Kidney (tissue), 14 donors: ENCODE measurements around the gene EZR. TPM values are rescaled to one million over a fixed set of nuclear protein-coding genes. Genes with fewer than 3 reads are reported as not detected.
A peak's percentile ranks its signal among the peaks of the same experiment; 100 is the strongest.

Experiments
- DNase-seq, 5 donors: peaks; one replicate each; pipeline ENCODE4 v3.0.0-alpha.2; 2013 to 2020
- FAIRE-seq: peaks from 2 replicates; lab custom pipeline; 2012; peaks lifted over from hg19 to GRCh38; lab: Jason Lieb, UNC
- H3K27ac ChIP-seq, 2 donors: one replicate each; pipeline ENCODE4 v1.7.0; 2013; ENCODE audit warnings: low read depth in 2 of 2, low read length in 2 of 2, inconsistent platforms in 1 of 2
- H3K27me3 ChIP-seq: one replicate; pipeline ENCODE4 v1.7.1; 2013; ENCODE audit warnings: low read length, inconsistent platforms; ENCODE audit not compliant: control insufficient read depth, insufficient read depth
- H3K36me3 ChIP-seq, 3 donors: one replicate each; pipeline versions ENCODE4 v1.7.0 to v1.7.1; 2013; ENCODE audit warnings: low read length in 3 of 3, control low read depth in 1 of 3, inconsistent platforms in 1 of 3; ENCODE audit not compliant: insufficient read depth in 3 of 3, control insufficient read depth in 2 of 3
- H3K4me1 ChIP-seq, 3 donors: one replicate each; pipeline versions ENCODE4 v1.7.0 to v1.7.1; 2013; ENCODE audit warnings: low read length in 3 of 3, inconsistent platforms in 1 of 3, low read depth in 1 of 3; ENCODE audit not compliant: control insufficient read depth in 2 of 3, insufficient read depth in 2 of 3
- H3K4me3 ChIP-seq, 3 donors: one replicate each; pipeline versions ENCODE4 v1.7.0 to v1.8.1; 2013; ENCODE audit warnings: low read length in 3 of 3, control low read depth in 1 of 3, inconsistent platforms in 1 of 3
- H3K9ac ChIP-seq, 3 donors: one replicate each; pipeline versions ENCODE4 v1.7.0 to v1.7.1; 2013; ENCODE audit warnings: low read length in 3 of 3, control low read depth in 1 of 3, inconsistent platforms in 1 of 3
- H3K9me3 ChIP-seq, 3 donors: one replicate each; pipeline versions ENCODE4 v1.7.0 to v1.7.1; 2013; ENCODE audit warnings: low read length in 3 of 3, control low read depth in 1 of 3, inconsistent platforms in 1 of 3; ENCODE audit not compliant: control insufficient read depth in 2 of 3, insufficient read depth in 1 of 3
- CTCF ChIP-seq: IDR thresholded peaks from 3 replicates; pipeline ENCODE4 v1.5.1; 2012; ENCODE audit warnings: mild to moderate bottlenecking, moderate library complexity, borderline replicate concordance; ENCODE audit not compliant: insufficient read depth; ENCODE audit errors: extremely low read depth
- intact Hi-C: fragments of 100-400 bp; cut with DNase I; formaldehyde crosslinking; loops from one replicate; pipeline ENCODE4 v1.11.1; 2022
- polyA plus RNA-seq: library from polyadenylated mRNA; stranded (reverse); fragments of 350-450 nt; fragmentation: Illumina TruSeq; extraction: RNeasy Lipid Tissue Mini Kit (QIAGEN cat#74804); gene quantifications from one replicate; pipeline ENCODE4 v1.2.3, GENCODE V29; 2014; ENCODE audit warnings: low read depth, low replicate concordance; ENCODE audit not compliant: insufficient read depth
- total RNA-seq: library from RNA; stranded (reverse); fragmentation: NEBNext Ultra II Directional; extraction: Animal tissue kit (Norgen Biotek cat#: 25700); gene quantifications from one replicate; pipeline ENCODE4 v1.2.1, GENCODE V29; 2021
- donor health status: control.
- donor health status: control.
- donor health status: control.
- donor health status: control.
- donor health status: control.
- donor health status: DM: yes; HTN: yes; CAD: no.
- donor health status: Normal renal cell carcinoma (clear cell type).

EZR gene
- total and polyA plus RNA-seq, 2 donors from 2014 or later: 154 to 636 TPM

DNA sequence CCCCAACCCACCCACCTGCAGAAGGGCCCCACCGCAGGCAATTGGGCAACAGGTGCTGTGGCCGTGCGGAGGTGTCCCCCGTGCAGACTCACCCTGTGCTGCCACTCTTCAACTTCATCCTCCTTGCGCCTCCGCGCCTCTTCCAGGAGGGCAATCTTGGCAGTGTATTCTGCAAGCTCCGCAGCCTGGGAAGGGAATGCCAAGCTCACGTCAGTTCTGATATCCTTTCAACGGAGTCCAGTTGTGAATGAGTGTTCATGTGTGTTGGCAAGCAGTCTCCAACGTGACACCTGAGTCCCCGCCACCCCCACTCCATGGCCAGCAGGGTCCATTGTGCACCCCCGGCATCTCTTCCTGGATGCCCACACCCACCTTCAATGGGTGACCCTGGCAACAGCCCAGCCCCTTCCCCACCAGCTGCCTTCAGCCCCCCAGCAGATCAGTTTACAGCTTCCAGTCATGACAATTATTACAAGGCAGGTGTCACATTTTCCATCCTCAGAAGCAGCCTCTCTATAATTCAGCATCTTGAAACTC is 49.9 kb downstream of the EZR start:
- H3K9ac ChIP-seq: no peak overlapping the region
- no peaks in the 10 kb centered on the region for H3K9me3 ChIP-seq
- no peak for TF ChIP-seq CTCF
- no peak overlapping the region for H3K4me3 ChIP-seq
- DNase-seq (peak in 1 of 5 donors; percentile 64), FAIRE-seq (no peak)
- no peak overlapping the region for H3K27ac ChIP-seq
- peaks cover 0 to 86% (median 67%) of the 10 kb centered on the region in 3 donors for H3K36me3 ChIP-seq
- no peaks in the 10 kb centered on the region for H3K4me1 ChIP-seq
- intact Hi-C loops: no loop called here
- H3K27me3 ChIP-seq: no peaks in the 10 kb centered on the region

- no peak for FAIRE-seq
- TF ChIP-seq CTCF: no peak
- H3K4me3 ChIP-seq: no peak overlapping the region
- H3K36me3 ChIP-seq: peaks cover 0 to 79% (median 64%) of the 10 kb centered on the region in 3 donors
- no peak overlapping the region for H3K9ac ChIP-seq
- no peak overlapping the region for H3K27ac ChIP-seq
- H3K4me1 ChIP-seq: no peaks in the 10 kb centered on the region
- intact Hi-C loops: no loop called here
- no peaks in the 10 kb centered on the region for H3K27me3 ChIP-seq
- no peaks in the 10 kb centered on the region for H3K9me3 ChIP-seq
- DNase-seq: peak in 1 of 5 donors; percentile 71
Observed at GRCh38 chr6:158768436-158768835, 50.7 kb downstream of the EZR start.

DNA sequence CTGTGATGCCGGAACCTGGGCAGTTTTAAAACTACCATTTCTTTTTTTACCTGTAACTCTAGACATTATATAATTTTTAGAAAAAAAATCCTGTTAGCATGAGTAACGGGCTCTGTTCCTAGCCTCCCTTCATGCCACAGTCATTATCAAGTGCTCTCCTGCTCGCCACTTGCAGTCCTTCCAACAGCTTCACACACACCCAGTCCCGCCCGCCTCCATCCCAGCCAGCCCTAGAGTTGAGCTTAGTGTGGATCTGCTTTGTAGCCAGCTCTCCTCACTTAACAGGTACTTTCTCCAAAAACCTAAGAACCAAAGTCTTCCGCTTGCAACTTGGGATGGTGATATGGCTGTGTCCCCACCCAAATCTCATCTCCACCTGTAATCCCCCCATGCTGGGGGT is 51.5 kb downstream of the EZR start:
- intact Hi-C loops: no loop called here
- DNase-seq: peak in 1 of 5 donors; percentile 43

More for the DNA sequence above, 51.5 kb downstream of the EZR start:
- TF ChIP-seq CTCF: no peak
- no peak overlapping the region for H3K27ac ChIP-seq
- no peak for FAIRE-seq
- no peak overlapping the region for H3K9ac ChIP-seq
- no peaks in the 10 kb centered on the region for H3K27me3 ChIP-seq
- no peak overlapping the region for H3K4me3 ChIP-seq
- no peaks in the 10 kb centered on the region for H3K9me3 ChIP-seq
- no peaks in the 10 kb centered on the region for H3K4me1 ChIP-seq
- H3K36me3 ChIP-seq: peaks cover 0 to 72% (median 62%) of the 10 kb centered on the region in 3 donors
